ENCODE data around the gene LIPK.

DNA sequence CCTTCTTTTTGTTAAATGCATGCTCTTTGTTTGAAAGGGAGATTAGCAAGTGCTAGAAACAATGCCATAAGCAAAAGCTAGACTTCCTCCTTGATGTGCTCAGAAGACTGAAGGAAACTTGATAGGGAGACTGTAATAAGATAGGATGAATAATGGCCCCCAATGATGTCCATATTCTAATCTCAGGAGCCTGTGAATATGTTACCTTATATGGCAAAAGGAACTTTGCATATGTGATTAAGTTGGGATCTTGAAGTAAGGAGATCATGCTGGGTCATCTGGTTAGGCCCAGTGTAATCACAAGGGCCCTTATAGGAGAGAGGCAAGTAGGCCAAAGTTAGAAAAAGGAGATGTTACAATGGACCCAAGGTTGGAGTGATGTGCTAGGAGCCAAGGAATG, 82.9 kb downstream of the LIPK start:
- no peak for TF ChIP-seq EZH2 (IDR thresholded peaks at IDR 0.05)
- TF ChIP-seq POLR2AphosphoS5 (IDR thresholded peaks at IDR 0.05; ENCODE audit: borderline replicate concordance, low read depth, low read length): no peak
- TF ChIP-seq FOXP2 (optimal IDR thresholded peaks at IDR 0.05; ENCODE audit: control extremely low read depth, extremely low read length, insufficient read depth): no peak
